ENCODE data around the gene DOK1. TPM values are rescaled to one million over a fixed set of nuclear protein-coding genes. Genes with fewer than 3 reads are reported as not detected.

The DOK1 gene
- 10 to 100 TPM; 22.2 to 34.2 (median 24.2) TPM for total RNA-seq

DNA sequence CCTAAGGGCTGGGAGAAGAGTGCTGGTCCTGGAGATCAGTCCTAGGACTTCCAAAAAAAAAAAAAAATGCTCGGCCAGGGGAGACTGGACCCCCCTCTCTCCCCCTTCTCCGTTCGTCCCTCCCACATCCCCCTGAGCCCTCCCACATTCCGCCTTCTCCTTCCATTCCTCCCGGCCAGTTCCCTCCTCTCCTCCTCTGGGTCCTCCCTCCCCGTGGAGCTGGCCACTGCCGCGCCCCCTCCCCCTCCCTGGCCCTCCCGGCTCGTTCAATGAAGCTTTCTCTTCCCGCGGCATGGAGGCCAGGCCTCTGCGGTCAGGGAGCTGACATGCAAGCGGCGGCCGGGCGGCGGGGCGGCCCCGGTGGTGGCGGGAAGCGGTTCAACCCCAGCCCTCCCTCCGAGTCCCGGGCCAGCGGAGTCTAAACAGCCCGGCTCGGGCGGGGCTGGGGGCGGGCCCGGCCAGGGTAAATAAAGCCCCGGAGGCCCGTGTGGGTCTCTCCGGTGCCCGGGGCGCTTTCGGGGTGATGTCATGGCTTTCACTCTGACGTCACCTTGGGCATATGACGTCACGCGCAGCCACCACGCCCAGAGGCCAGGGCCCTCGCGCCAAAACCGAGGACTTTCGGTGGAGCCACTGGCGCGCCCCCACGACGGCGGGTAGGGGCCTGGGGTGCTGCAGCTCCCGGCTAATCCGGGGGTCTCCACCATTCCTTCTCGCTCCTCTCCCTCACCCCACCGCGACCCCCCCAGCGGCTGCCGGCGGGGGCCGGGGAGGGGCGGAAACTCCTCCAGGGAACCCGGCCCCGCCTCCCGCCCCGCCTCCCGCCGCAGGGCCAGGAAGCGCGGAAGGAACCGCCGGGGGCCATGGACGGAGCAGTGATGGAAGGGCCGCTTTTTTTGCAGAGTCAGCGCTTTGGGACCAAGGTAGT, at the start of gene DOK1, which contains the start of gene LOXL3:
Gene DOK1 (plus strand): TSS at position 829 of the 928 bp plus-strand sequence. CDS start 35 bp downstream, at position 864.
Gene LOXL3 (minus strand): TSS at position 51 of the 928 bp plus-strand sequence. CDS start 1,308 bp downstream, outside the sequence.
- peak; percentile 73 to 81 for DNase-seq (ENCODE audit: low spot score in 2 of 2)

DNA sequence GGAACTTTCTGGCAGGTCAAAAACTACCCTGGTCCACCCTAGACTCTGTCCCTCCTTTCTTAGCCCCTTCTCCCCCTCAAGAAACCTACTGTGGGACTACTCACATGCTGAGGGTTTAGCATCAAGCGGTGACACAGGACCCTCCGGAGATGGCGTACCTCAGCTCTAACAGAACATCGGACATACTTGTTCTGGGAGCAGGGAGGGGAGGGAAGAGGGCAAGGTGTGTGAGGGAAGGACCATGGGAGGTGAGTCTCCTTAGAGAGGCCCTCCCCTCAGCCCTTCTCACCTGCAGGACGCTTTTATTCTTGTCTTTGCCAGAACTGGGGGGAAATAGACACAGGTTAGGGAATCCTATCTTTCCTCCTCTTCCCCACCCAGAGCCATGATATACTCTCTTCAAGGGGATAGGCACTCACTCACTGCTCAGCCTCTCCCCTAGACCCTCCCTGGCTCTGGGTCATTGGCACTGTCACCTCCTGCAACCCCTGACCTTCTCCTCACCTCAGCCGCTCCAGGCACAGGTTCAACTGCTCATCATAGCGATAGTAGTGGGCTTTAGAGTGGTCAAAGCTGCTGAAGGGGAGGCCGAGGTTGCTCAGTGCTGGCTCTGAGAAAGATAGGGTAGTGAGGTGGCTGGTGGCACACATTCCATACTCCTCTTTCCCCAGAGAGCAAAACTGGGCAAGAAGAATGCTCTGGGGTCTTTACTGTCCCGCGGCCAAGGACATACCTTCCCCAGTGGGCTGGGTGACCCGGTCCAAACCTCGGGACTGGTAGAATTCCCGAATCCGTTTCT, 48.9 kb upstream of the DOK1 start:
- H3K4me3 ChIP-seq = peak overlapping the region in 1 of 4 donors; percentile 5
- no peak overlapping the region for H3K27ac ChIP-seq
- peaks cover 0 to 63% (median 23%) of the 10 kb centered on the region in 4 donors for H3K4me1 ChIP-seq

More for the DNA sequence above, at the start of gene DOK1, which contains the start of gene LOXL3:
- Histone ChIP-seq H3K27me3 (no peaks in the 10 kb centered on the region), H3K4me3 (peak within 1 kb of the TSS; percentile 72 to 95 (median 79)), H3K4me1 (peaks cover 0 to 54% (median 15%) of the 10 kb centered on the region in 4 donors), H3K27ac (peak within 1 kb of the TSS; percentile 89 to 98 (median 96)), H3K36me3 (peaks cover 0 to 15% (median 0%) of the 10 kb centered on the region in 3 donors), H3K9me3 (no peaks in the 10 kb centered on the region)
- TF ChIP-seq POLR2A (IDR thresholded peaks at IDR 0.05) (peak in 1 of 2 donors; percentile 51), EP300 (IDR thresholded peaks at IDR 0.05) (peak in 1 of 2 donors; percentile 43)
- TF ChIP-seq, protein P1, sequence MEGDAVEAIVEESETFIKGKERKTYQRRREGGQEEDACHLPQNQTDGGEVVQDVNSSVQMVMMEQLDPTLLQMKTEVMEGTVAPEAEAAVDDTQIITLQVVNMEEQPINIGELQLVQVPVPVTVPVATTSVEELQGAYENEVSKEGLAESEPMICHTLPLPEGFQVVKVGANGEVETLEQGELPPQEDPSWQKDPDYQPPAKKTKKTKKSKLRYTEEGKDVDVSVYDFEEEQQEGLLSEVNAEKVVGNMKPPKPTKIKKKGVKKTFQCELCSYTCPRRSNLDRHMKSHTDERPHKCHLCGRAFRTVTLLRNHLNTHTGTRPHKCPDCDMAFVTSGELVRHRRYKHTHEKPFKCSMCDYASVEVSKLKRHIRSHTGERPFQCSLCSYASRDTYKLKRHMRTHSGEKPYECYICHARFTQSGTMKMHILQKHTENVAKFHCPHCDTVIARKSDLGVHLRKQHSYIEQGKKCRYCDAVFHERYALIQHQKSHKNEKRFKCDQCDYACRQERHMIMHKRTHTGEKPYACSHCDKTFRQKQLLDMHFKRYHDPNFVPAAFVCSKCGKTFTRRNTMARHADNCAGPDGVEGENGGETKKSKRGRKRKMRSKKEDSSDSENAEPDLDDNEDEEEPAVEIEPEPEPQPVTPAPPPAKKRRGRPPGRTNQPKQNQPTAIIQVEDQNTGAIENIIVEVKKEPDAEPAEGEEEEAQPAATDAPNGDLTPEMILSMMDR (IDR thresholded peaks at IDR 0.05) = peak in 2 of 5 experiments; percentile 20 to 32
- WGBS, 2 donors = 1% methylated on average over 18 to 43 of the region's 73 CpGs

DNA sequence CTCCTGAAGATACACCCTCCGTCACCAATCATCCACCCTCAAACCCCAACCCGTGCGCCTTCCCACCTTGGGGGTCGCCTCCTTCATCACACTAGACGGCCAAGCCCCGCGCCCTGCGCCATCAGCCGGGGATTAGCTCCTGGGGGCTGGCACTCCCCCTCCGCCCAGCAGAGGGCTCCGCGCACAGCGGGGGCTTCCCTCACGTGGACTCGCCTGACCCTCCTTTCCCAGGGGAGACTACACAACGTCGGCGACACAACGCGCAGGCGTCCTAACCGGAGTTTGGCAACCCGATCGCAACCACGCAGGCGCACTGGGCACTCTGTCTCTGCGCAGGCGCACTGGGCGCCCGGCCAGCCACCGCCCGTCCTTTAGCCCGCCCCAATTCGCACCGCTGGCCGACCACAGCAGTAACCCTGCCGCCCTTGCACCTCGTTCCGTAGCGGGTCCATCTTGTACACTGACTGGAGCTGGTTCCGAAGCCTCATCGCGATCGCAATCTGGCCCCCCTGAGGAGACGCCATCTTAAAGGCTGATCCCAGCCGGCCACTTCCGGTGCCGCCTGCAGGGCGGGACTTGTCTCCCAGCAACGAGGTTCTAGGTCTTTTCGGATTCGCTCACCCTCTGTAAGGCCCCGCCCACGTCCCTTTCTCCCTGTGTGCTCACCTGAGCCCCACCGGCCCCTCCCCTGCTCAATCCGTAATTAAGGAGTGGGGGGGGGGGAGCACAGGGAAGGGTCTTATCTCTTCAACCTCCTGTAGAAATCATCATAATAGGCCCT, 47.2 kb upstream of the DOK1 start, which contains the start of gene PCGF1:
Gene PCGF1 (minus strand): TSS at position 551 of the 781 bp plus-strand sequence. CDS start 27 bp downstream, at position 524.
- TF ChIP-seq EP300 (IDR thresholded peaks at IDR 0.05) (peak in 1 of 2 donors; percentile 93), POLR2A (IDR thresholded peaks at IDR 0.05) (peak in 1 of 2 donors; percentile 48)
- TF ChIP-seq, protein P1 (IDR thresholded peaks at IDR 0.05) = peak in 3 of 5 experiments; percentile 11 to 52 (median 35)
- peak; percentile 99 to 100 for DNase-seq (ENCODE audit: low spot score in 2 of 2)
- Histone ChIP-seq H3K4me1 (peaks cover 0 to 53% (median 23%) of the 10 kb centered on the region in 4 donors), H3K9me3 (no peaks in the 10 kb centered on the region), H3K27ac (peak within 1 kb of the TSS; percentile 92 to 99 (median 95)), H3K27me3 (peaks cover 0 to 23% of the 10 kb centered on the region in 2 donors), H3K36me3 (peaks cover 0 to 25% (median 0%) of the 10 kb centered on the region in 3 donors), H3K4me3 (peak within 1 kb of the TSS; percentile 63 to 88 (median 79))
- 1% methylated on average over 34 to 41 of the region's 56 CpGs for WGBS, 2 donors

More for the DNA sequence above, 48.9 kb upstream of the DOK1 start:
- Histone ChIP-seq H3K36me3 (peaks cover 0 to 25% (median 0%) of the 10 kb centered on the region in 3 donors), H3K27me3 (peaks cover 0 to 21% of the 10 kb centered on the region in 2 donors), H3K9me3 (no peaks in the 10 kb centered on the region)
- WGBS, 2 donors = 96% methylated on average over 14 of the region's 14 CpGs
- DNase-seq (ENCODE audit: low spot score in 2 of 2) = no peak
- no peak for TF ChIP-seq POLR2A (IDR thresholded peaks at IDR 0.05)
- no peak for TF ChIP-seq EP300 (IDR thresholded peaks at IDR 0.05)
- TF ChIP-seq, protein P1 (IDR thresholded peaks at IDR 0.05) = no peak

DNA sequence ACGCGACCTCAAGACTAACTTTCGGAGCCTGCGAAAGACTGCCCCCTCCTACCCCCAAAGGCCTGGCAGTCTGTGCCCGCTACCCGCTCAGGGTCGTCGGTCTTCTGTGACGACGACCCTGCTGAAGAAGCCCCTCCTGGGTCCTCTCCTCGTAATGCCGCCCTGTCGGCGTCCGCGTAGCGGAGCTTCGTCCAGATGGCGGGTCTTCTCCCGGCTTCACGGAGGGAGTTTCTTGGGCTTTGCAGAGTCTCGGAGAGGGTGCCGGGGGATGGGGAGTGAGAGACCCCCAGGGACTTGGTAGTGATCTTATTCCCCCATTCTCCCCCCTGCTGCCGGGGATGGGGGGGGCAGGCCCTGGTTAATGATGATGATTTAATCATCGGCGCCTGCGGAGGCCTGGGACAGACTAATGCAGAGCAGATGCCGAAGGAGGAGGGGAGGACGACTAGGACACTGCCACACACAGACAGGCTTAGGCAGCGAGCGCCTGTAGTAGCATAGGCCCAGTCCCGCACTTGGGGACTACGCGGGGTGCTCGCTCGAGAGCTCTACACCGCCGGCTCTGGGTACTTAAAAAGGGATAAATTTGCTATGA, 46.5 kb upstream of the DOK1 start:
- Histone ChIP-seq H3K4me3 (peak overlapping the region; percentile 63 to 88 (median 79)), H3K9me3 (no peaks in the 10 kb centered on the region), H3K27me3 (peaks cover 0 to 27% of the 10 kb centered on the region in 2 donors), H3K27ac (peak overlapping the region; percentile 92 to 99 (median 95)), H3K36me3 (peaks cover 0 to 25% (median 0%) of the 10 kb centered on the region in 3 donors), H3K4me1 (peaks cover 0 to 46% (median 23%) of the 10 kb centered on the region in 4 donors)
- WGBS, 2 donors = 12 to 23% methylated on average over 19 to 38 of the region's 38 CpGs
- TF ChIP-seq, protein P1 (IDR thresholded peaks at IDR 0.05) = no peak
- TF ChIP-seq POLR2A (IDR thresholded peaks at IDR 0.05) = no peak
- no peak for TF ChIP-seq EP300 (IDR thresholded peaks at IDR 0.05)
- no peak for DNase-seq (ENCODE audit: low spot score in 2 of 2)
